ENCODE data around the gene SLC35F1.

The SLC35F1 gene

GRCh38 chr6:118061666-118062065 lies 154.6 kb downstream of the SLC35F1 start:
- DNase-seq = no peak
- TF ChIP-seq, protein P1, sequence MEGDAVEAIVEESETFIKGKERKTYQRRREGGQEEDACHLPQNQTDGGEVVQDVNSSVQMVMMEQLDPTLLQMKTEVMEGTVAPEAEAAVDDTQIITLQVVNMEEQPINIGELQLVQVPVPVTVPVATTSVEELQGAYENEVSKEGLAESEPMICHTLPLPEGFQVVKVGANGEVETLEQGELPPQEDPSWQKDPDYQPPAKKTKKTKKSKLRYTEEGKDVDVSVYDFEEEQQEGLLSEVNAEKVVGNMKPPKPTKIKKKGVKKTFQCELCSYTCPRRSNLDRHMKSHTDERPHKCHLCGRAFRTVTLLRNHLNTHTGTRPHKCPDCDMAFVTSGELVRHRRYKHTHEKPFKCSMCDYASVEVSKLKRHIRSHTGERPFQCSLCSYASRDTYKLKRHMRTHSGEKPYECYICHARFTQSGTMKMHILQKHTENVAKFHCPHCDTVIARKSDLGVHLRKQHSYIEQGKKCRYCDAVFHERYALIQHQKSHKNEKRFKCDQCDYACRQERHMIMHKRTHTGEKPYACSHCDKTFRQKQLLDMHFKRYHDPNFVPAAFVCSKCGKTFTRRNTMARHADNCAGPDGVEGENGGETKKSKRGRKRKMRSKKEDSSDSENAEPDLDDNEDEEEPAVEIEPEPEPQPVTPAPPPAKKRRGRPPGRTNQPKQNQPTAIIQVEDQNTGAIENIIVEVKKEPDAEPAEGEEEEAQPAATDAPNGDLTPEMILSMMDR (IDR thresholded peaks at IDR 0.05; ENCODE audit: low read depth, low read length) = no peak
- no peaks in the 10 kb centered on the region for H3K27me3 ChIP-seq
- H3K9me3 ChIP-seq = no peaks in the 10 kb centered on the region
- H3K36me3 ChIP-seq = no peaks in the 10 kb centered on the region
- no peak overlapping the region for H3K4me3 ChIP-seq (ENCODE audit: low read depth, low read length)
- no peaks in the 10 kb centered on the region; the same call in none of the 2 replicates for H3K4me1 ChIP-seq

- no peaks in the 10 kb centered on the region for H3K36me3 ChIP-seq
- no peak for DNase-seq
- no peaks in the 10 kb centered on the region for H3K4me1 ChIP-seq
- no peak overlapping the region for H3K4me3 ChIP-seq (ENCODE audit: low read depth, low read length)
- no peaks in the 10 kb centered on the region for H3K9me3 ChIP-seq
- TF ChIP-seq, protein P1 (IDR thresholded peaks at IDR 0.05; ENCODE audit: low read depth, low read length) = peak; percentile 64
- H3K27me3 ChIP-seq = no peaks in the 10 kb centered on the region
Observed at GRCh38 chr6:118080547-118080946, 173.5 kb downstream of the SLC35F1 start.

DNA sequence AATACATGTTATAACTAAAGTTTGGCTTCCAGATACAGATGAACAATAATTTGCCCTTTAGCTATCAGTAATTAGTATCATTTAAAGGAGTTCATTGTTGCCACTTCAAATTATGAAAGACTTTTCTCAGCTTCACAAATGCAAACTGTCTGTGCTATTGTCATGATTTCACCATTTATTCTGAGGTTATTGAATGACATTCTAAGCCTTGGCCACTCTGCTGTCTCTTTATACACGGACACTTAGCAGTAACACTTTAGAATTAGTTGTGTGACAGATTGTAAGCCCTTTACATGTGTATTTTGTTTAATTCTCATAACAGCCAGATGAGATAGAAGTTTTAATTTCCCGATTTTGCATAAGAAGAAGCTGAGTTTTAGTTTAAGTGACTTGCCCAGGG lies 176.6 kb downstream of the SLC35F1 start:
- Histone ChIP-seq H3K4me3 (ENCODE audit: low read depth, low read length) (no peak overlapping the region), H3K4me1 (no peaks in the 10 kb centered on the region), H3K27me3 (no peaks in the 10 kb centered on the region), H3K36me3 (no peaks in the 10 kb centered on the region), H3K9me3 (no peaks in the 10 kb centered on the region)
- DNase-seq = no peak
- TF ChIP-seq, protein P1 (IDR thresholded peaks at IDR 0.05; ENCODE audit: low read depth, low read length) = no peak

- TF ChIP-seq, protein P1 (IDR thresholded peaks at IDR 0.05; ENCODE audit: low read depth, low read length) = no peak
- Histone ChIP-seq H3K36me3 (no peaks in the 10 kb centered on the region), H3K9me3 (no peaks in the 10 kb centered on the region), H3K4me3 (ENCODE audit: low read depth, low read length) (no peak overlapping the region), H3K4me1 (no peaks in the 10 kb centered on the region), H3K27me3 (no peaks in the 10 kb centered on the region)
- no peak for DNase-seq
Observed at GRCh38 chr6:118085665-118086064, 178.6 kb downstream of the SLC35F1 start.

- Histone ChIP-seq H3K4me1 (no peaks in the 10 kb centered on the region), H3K9me3 (no peaks in the 10 kb centered on the region), H3K4me3 (ENCODE audit: low read depth, low read length) (no peak overlapping the region), H3K36me3 (no peaks in the 10 kb centered on the region), H3K27me3 (no peaks in the 10 kb centered on the region)
- TF ChIP-seq, protein P1 (IDR thresholded peaks at IDR 0.05; ENCODE audit: low read depth, low read length) = no peak
- no peak for DNase-seq
Observed at GRCh38 chr6:118086159-118086558, 179.1 kb downstream of the SLC35F1 start.

DNA sequence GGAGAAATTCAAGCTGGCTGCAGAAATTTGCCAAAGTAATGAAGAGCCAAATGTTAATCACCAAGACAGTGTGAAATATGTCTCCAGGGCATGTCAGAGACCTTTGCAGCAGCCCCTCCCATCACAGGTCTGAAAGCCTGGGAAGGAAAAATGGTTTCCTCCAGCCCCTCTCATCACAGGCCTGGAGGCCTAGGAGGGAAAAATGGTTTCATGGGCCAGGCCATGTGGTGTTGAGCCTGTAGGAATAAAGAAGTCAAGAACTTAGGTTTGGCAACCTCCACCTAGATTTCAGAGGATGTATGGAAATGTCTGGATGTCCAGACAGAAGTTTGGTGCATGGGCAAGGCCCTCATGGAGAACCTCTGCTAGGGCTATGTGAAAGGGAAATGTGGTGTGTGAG lies 185.0 kb downstream of the SLC35F1 start:
- Histone ChIP-seq H3K4me3 (ENCODE audit: low read depth, low read length) (no peak overlapping the region), H3K4me1 (no peaks in the 10 kb centered on the region), H3K36me3 (no peaks in the 10 kb centered on the region), H3K27me3 (no peaks in the 10 kb centered on the region), H3K9me3 (no peaks in the 10 kb centered on the region)
- TF ChIP-seq, protein P1 (IDR thresholded peaks at IDR 0.05; ENCODE audit: low read depth, low read length) = no peak
- no peak for DNase-seq
